ES-I3 (cell line): ENCODE measurements around the gene ZNF512B.
"Not testable (repeated sequence)": the region's sequence is repeated elsewhere in the genome, so short reads cannot be mapped to it uniquely, and the experiment has no call there.

Experiments
- H3K36me3 ChIP-seq: 2 replicates; pipeline ENCODE4 v1.6.1; 2013; ENCODE audit warnings: mild to moderate bottlenecking, low read length, control low read depth, moderate library complexity; ENCODE audit not compliant: insufficient read depth
- H3K4me1 ChIP-seq: 2 replicates; pipeline ENCODE4 v1.6.1; 2013; ENCODE audit warnings: mild to moderate bottlenecking, control low read depth, low read length; ENCODE audit not compliant: insufficient read depth
- H3K9ac ChIP-seq: 2 replicates; pipeline ENCODE4 v1.6.1; 2013; ENCODE audit warnings: low read depth, mild to moderate bottlenecking, low read length, moderate library complexity
- H3K9me3 ChIP-seq: 2 replicates; pipeline ENCODE4 v1.6.1; 2013; ENCODE audit warnings: mild to moderate bottlenecking, low read length, moderate library complexity; ENCODE audit not compliant: control insufficient read depth, insufficient read depth

Gene ZNF512B

DNA sequence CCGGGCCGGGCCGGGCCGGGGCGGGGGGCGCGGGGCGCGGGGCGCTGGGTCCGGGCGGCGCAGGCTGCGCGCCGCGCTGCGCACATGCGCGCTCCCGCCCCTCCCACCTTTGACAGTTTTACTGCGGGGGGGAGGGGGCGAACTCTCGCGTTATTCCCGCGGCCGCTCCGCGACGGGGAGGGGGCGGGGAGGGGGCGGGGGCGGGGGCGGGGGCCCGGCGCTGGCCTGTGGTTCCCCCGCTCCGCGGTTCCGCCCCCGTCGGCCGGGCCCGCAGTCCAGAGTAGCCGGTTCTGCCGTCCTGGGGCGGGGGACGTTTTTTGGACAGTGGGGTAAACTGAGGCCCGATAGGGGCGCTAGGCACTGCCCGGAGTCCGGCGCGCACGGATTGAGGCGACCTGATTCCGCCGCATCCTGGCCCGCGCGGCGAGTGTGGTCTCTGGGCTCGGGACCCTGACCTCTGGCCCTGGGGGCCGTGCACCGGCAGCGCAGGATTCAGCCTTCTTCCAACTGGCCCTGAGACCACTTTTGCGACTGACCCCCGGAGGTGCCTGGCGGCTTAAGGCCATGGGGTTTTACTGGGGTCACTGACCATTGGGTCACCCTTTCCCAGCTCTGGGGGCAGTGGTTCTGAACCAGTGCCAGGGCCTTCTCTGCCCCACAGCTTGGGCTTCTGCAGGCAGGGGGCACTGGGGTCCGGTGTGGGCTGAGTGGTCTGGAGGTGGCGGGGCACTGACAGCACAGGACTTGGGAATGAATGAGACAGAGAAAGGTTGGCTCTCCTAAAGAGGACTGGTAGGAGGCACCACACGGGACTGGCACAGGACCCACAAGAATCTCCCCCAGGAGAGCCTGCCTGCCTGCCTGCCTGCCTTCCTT, at the start of gene ZNF512B:
Gene ZNF512B (minus strand): TSS at position 93 of the 876 bp plus-strand sequence. CDS start 1,980 bp downstream, outside the sequence.
- H3K9ac ChIP-seq, result peak within 1 kb of the TSS; percentile 92
- H3K9me3 ChIP-seq, result peaks cover 8% of the 10 kb centered on the region
- H3K36me3 ChIP-seq, result peaks cover 3% of the 10 kb centered on the region; the same call in 1 of the 2 replicates
- H3K4me1 ChIP-seq, result no peaks in the 10 kb centered on the region

DNA sequence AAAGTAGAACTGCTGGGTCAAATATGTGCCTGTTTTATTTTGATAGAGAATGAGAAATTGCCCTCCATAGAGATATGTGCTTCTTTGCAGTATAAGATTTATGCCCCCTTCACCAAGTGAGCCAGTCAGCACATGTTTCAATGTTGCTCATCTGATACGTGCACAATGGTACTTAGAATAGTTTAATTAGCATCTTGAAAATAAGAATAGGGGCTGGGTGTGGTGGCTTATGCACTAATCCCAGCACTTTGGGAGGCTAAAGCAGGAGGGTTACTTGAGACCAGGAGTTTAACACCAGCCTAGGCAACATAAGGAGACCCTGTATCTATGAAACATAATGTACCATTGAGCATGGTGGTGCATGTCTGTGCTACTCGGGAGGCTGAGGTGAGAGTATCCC, 45.9 kb upstream of the ZNF512B start:
- H3K4me1 ChIP-seq, result no peaks in the 10 kb centered on the region
- H3K9me3 ChIP-seq, result no peaks in the 10 kb centered on the region
- no peak overlapping the region for H3K9ac ChIP-seq
- H3K36me3 ChIP-seq, result peaks cover 10% of the 10 kb centered on the region

DNA sequence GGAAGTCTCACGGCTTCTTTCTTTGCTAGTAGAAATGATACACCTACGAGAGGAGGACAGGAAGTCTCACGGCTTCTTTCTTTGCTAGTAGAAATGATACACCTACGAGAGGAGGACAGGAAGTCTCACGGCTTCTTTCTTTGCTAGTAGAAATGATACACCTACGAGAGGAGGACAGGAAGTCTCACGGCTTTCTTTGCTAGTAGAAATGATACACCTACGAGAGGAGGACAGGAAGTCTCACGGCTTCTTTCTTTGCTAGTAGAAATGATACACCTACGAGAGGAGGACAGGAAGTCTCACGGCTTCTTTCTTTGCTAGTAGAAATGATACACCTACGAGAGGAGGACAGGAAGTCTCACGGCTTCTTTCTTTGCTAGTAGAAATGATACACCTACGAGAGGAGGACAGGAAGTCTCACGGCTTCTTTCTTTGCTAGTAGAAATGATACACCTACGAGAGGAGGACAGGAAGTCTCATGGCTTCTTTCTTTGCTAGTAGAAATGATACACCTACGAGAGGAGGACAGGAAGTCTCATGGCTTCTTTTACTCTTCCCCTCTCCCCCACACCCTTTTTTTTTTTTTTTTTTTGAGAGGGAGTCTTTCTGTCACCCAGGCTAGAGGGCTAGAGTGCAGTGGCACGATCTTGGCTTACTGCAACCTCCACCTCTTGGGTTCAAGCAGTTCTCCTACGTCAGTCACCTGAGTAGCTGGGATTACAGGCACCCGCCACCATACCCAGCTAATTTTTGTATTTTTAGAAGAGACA, 42.8 kb upstream of the ZNF512B start:
- H3K36me3 ChIP-seq, result peaks cover 15% of the 10 kb centered on the region
- H3K4me1 ChIP-seq, H3K9ac ChIP-seq, H3K9me3 ChIP-seq: not testable (repeated sequence)

DNA sequence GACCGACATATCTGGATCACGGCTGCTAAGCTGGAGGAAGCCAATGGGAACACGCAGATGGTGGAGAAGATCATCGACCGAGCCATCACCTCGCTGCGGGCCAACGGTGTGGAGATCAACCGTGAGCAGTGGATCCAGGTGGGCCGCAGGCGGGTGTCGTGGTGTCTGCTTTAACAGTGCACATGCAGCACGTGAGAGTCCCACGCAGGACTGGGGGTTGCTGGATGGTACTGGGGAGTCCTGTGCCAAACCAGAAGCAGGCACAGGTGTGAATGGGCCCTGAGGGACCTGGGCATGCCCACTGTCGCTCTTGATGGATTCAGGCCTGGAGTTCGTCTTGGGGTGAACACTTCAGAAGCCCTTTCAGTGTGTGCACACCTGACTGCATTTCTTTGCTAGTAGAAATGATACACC, 41.6 kb upstream of the ZNF512B start:
- peaks cover 12% of the 10 kb centered on the region for H3K36me3 ChIP-seq
- no peak overlapping the region for H3K9ac ChIP-seq

GRCh38 chr20:64010711-64011237, 41.0 kb upstream of the ZNF512B start:
- peaks cover 14% of the 10 kb centered on the region for H3K36me3 ChIP-seq
- no peak overlapping the region for H3K9ac ChIP-seq

More for the DNA sequence above, 41.6 kb upstream of the ZNF512B start:
- Histone ChIP-seq H3K9me3 (peaks cover 6% of the 10 kb centered on the region; the same call in 1 of the 2 replicates), H3K4me1 (no peaks in the 10 kb centered on the region)

DNA sequence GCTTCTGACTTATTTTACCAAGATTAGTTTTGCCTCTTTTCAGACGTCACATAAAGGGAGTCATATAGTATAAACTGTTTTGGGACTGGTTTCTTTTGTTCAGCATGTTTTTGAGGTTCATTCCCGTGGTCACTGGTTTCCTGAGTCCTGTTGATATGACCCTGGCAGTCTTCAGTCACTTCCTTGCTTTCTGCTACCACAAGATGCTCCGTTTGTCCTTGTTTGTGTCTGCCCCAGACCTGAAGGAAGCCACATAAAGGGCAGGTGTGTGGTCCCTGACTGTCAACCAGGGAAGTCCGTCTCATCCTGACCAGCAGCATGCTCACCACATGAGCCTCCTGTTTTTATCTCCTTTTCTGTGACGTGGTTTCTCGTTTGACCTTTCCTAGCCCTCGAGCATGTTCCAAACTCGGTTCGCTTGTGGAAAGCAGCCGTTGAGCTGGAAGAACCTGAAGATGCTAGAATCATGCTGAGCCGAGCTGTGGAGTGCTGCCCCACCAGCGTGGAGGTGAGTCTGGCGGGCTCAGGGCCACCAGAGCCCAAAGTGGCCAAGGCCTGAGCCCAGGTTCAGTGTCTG, 40.2 kb upstream of the ZNF512B start:
- Histone ChIP-seq H3K4me1 (no peaks in the 10 kb centered on the region), H3K9me3 (peaks cover 6% of the 10 kb centered on the region; the same call in 1 of the 2 replicates), H3K36me3 (peaks cover 12% of the 10 kb centered on the region), H3K9ac (no peak overlapping the region)

More at GRCh38 chr20:64010711-64011237, 41.0 kb upstream of the ZNF512B start:
- Histone ChIP-seq H3K4me1 (no peaks in the 10 kb centered on the region), H3K9me3 (peaks cover 6% of the 10 kb centered on the region; the same call in 1 of the 2 replicates)

DNA sequence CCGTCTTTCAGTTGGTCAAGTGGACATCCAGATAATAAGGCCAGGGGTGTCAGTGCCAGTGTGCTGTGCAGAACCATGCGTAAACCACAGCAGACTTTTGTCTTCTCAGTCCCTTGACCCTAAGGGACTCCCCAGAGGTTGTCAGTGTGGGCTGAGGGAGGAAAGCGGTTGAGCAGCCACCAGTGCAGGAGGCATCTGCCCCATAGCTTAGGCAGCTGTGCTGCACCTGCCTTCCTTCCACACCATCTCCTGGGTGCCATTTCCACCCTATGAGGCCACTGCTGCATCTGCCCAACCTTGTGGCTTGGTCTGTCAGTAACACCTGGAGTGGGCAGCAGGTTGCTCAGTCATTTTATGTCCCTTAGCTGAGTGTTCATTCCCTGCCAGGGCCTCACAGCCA, 37.2 kb upstream of the ZNF512B start:
- Histone ChIP-seq H3K9ac (no peak overlapping the region), H3K4me1 (no peaks in the 10 kb centered on the region), H3K9me3 (peaks cover 6% of the 10 kb centered on the region; the same call in 1 of the 2 replicates), H3K36me3 (peaks cover 8% of the 10 kb centered on the region; the same call in 1 of the 2 replicates)

- Histone ChIP-seq H3K36me3 (peaks cover 8% of the 10 kb centered on the region; the same call in 1 of the 2 replicates), H3K4me1 (no peaks in the 10 kb centered on the region), H3K9me3 (peaks cover 6% of the 10 kb centered on the region; the same call in 1 of the 2 replicates), H3K9ac (no peak overlapping the region)
Observed at GRCh38 chr20:64006490-64006889, 36.8 kb upstream of the ZNF512B start.

DNA sequence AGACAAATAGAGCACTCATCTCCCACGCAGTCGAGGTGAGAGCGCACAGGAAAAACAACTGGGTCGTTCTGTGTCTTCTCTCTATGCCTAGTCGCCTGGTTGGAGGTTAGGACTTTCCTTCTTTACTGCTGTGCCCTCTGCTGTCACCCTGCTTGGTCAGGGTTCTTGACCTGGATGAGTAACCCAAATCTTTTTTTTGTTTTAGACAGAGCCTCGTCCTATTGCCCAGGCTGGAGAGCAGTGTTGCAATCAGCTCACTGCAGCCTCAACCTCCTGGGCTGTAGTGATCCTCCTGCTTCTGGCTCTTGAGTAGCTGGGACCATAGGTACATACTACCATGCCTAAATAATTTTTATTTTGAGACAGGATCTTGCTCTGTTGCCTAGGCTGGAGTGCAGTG, 35.7 kb upstream of the ZNF512B start:
- H3K36me3 ChIP-seq, result peaks cover 8% of the 10 kb centered on the region; the same call in 1 of the 2 replicates
- no peaks in the 10 kb centered on the region for H3K4me1 ChIP-seq
- H3K9me3 ChIP-seq, result peaks cover 6% of the 10 kb centered on the region; the same call in 1 of the 2 replicates
- H3K9ac ChIP-seq, result no peak overlapping the region

DNA sequence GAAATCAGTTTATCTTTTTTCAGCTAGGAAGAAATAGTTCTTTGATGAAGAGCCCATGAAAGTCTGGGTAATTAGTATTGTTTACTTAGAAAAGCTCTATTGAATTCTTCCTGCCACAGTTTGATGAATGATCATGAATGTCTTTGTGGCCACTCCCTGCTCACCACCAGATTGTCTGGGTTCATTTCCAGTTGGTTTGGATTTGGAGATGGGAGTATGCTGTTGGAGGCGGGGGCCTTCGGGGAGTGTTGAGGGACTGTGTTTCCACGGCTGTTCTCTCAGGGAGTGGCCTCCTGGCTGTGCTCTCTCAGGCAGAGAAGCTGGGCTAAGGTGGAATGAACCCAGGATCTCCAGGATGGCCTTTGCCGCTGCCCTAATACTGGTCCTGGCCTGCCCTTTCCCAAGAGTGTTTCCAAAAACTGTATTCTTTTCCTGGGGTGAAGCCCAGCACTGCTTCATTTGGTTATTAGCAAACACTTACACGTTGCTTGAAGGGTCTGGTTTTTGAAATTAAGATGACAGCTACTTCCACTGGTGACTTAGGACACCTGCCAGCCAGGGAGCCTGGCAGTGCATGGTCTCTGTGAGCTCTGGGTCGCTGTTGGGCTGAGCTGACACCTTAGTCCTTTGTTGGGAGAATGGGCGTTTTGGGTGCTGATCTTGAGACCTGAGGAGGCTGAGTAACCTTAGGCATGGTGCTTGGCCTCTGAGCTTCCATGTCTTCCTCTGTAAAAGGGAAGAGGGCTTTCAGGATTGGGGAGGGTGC, 34.4 kb upstream of the ZNF512B start:
- peaks cover 7% of the 10 kb centered on the region; the same call in 1 of the 2 replicates for H3K36me3 ChIP-seq
- peaks cover 6% of the 10 kb centered on the region; the same call in 1 of the 2 replicates for H3K9me3 ChIP-seq
- no peak overlapping the region for H3K9ac ChIP-seq
- H3K4me1 ChIP-seq, result no peaks in the 10 kb centered on the region

GRCh38 chr20:64001607-64002011, 31.9 kb upstream of the ZNF512B start:
- Histone ChIP-seq H3K4me1 (no peaks in the 10 kb centered on the region), H3K9me3 (no peaks in the 10 kb centered on the region), H3K9ac (no peak overlapping the region), H3K36me3 (peaks cover 7% of the 10 kb centered on the region; the same call in 1 of the 2 replicates)

GRCh38 chr20:64000906-64001305, 31.2 kb upstream of the ZNF512B start:
- Histone ChIP-seq H3K9ac (no peak overlapping the region), H3K4me1 (no peaks in the 10 kb centered on the region), H3K36me3 (peaks cover 6% of the 10 kb centered on the region; the same call in 1 of the 2 replicates), H3K9me3 (no peaks in the 10 kb centered on the region)

- H3K36me3 ChIP-seq, result peaks cover 22% of the 10 kb centered on the region
- H3K9me3 ChIP-seq, result no peaks in the 10 kb centered on the region
- H3K9ac ChIP-seq, result no peak overlapping the region
- peaks cover 14% of the 10 kb centered on the region for H3K4me1 ChIP-seq
Observed at GRCh38 chr20:63982937-63983336, 13.2 kb upstream of the ZNF512B start.
